WTC11 (cell line): ENCODE data around the gene RASL10A. TPM values are rescaled to one million over a fixed set of nuclear protein-coding genes. Genes with fewer than 3 reads are reported as not detected.
A peak's percentile ranks its signal among the peaks of the same experiment; 100 is the strongest.

Experiments used
- ATAC-seq: fragments of 200-7000 bp; cut with Tn5 transposase; 2 replicates; pipeline ENCODE4 v1.10.0; 2021; ENCODE audit warnings: mild to moderate bottlenecking, moderate library complexity
- CTCF ChIA-PET: fragments of 300-600 bp; sonication (Branson Sonifier 250); formaldehyde crosslinking; loops from one replicate; lab custom pipeline; 2021; ENCODE audit warnings: antibody characterized with exemption; lab: Charles Lee
- POLR2A ChIA-PET: fragments of 350-600 bp; sonication (Branson Sonifier 250); formaldehyde crosslinking; loops from one replicate; lab custom pipeline; 2021; ENCODE audit warnings: antibody characterized with exemption; lab: Charles Lee
- DNase-seq: peaks from one replicate; pipeline ENCODE4 v3.0.0; 2021; ENCODE audit warnings: low spot score
- H3K27ac Mint-ChIP-seq: 2 replicates; pipeline ENCODE4 v1.8.0; 2021; ENCODE audit warnings: mixed read lengths
- H3K27me3 Mint-ChIP-seq: 2 replicates; pipeline ENCODE4 v1.8.0; 2021; ENCODE audit warnings: low read depth, mild to moderate bottlenecking, moderate library complexity, mixed read lengths
- H3K36me3 Mint-ChIP-seq: 2 replicates; pipeline ENCODE4 v1.8.0; 2021; ENCODE audit warnings: mixed read lengths
- H3K4me1 Mint-ChIP-seq: 2 replicates; pipeline ENCODE4 v1.8.0; 2022; ENCODE audit warnings: mixed read lengths
- H3K4me3 Mint-ChIP-seq: 2 replicates; pipeline ENCODE4 v1.8.0; 2021; ENCODE audit warnings: mild to moderate bottlenecking, moderate library complexity, mixed read lengths
- H3K9me3 Mint-ChIP-seq: 2 replicates; pipeline ENCODE4 v1.8.0; 2021; ENCODE audit warnings: mixed read lengths
- CREM ChIP-seq: sonication (generic); formaldehyde crosslinking; IDR thresholded peaks from 2 replicates; pipeline ENCODE4 v1.8.1; 2022; ENCODE audit warnings: mild to moderate bottlenecking, missing genetic modification reagents, moderate library complexity
- ELF4 ChIP-seq: sonication (generic); formaldehyde crosslinking; IDR thresholded peaks from 2 replicates; pipeline ENCODE4 v1.8.1; 2022; ENCODE audit warnings: low read depth, mild to moderate bottlenecking, moderate library complexity, missing genetic modification reagents
- EMX1 ChIP-seq: fragments of 250-450 bp; sonication (Bioruptor Pico); IDR thresholded peaks from 2 replicates; pipeline ENCODE4 v1.8.0; 2021; ENCODE audit warnings: mild to moderate bottlenecking
- ETV6 ChIP-seq: sonication (generic); formaldehyde crosslinking; IDR thresholded peaks from 2 replicates; pipeline ENCODE4 v1.8.1; 2022; ENCODE audit warnings: mild to moderate bottlenecking, missing genetic modification reagents
- FOXP1 ChIP-seq: sonication (generic); formaldehyde crosslinking; IDR thresholded peaks from 2 replicates; pipeline ENCODE4 v1.8.0; 2022; ENCODE audit warnings: missing genetic modification reagents, mild to moderate bottlenecking, moderate library complexity, borderline replicate concordance
- FOXP4 ChIP-seq: sonication (generic); formaldehyde crosslinking; IDR thresholded peaks from 2 replicates; pipeline ENCODE4 v1.8.0; 2022; ENCODE audit warnings: mild to moderate bottlenecking, missing genetic modification reagents
- GABPB1 ChIP-seq: sonication (generic); formaldehyde crosslinking; IDR thresholded peaks from 2 replicates; pipeline ENCODE4 v1.8.1; 2023; ENCODE audit warnings: mild to moderate bottlenecking, missing genetic modification reagents
- MLX ChIP-seq: sonication (generic); formaldehyde crosslinking; IDR thresholded peaks from 2 replicates; pipeline ENCODE4 v1.8.1; 2023; ENCODE audit warnings: mild to moderate bottlenecking, missing genetic modification reagents, moderate library complexity
- MYBL2 ChIP-seq: sonication (generic); formaldehyde crosslinking; IDR thresholded peaks from 2 replicates; pipeline ENCODE4 v1.8.1; 2023; ENCODE audit warnings: mild to moderate bottlenecking, moderate library complexity, missing genetic modification reagents
- NR2C2 ChIP-seq: sonication (generic); formaldehyde crosslinking; IDR thresholded peaks from 2 replicates; pipeline ENCODE4 v1.8.0; 2022; ENCODE audit warnings: mild to moderate bottlenecking, missing genetic modification reagents
- SOX15 ChIP-seq: fragments of 250-450 bp; sonication (Bioruptor Pico); IDR thresholded peaks from 2 replicates; pipeline ENCODE4 v1.9.0; 2021; ENCODE audit warnings: mild to moderate bottlenecking
- SP1 ChIP-seq: sonication (generic); formaldehyde crosslinking; conservative IDR thresholded peaks from 2 replicates; pipeline ENCODE4 v1.8.1; 2022; ENCODE audit warnings: missing genetic modification reagents
- ZBTB43 ChIP-seq: sonication (generic); formaldehyde crosslinking; IDR thresholded peaks from 2 replicates; pipeline ENCODE4 v1.8.1; 2023; ENCODE audit warnings: mild to moderate bottlenecking, missing genetic modification reagents
- ZNF121 ChIP-seq: sonication (generic); formaldehyde crosslinking; IDR thresholded peaks from 2 replicates; pipeline ENCODE4 v1.8.0; 2023; ENCODE audit warnings: missing genetic modification reagents
- ZNF219 ChIP-seq: sonication (generic); formaldehyde crosslinking; IDR thresholded peaks from 2 replicates; pipeline ENCODE4 v1.8.0; 2023; ENCODE audit warnings: missing genetic modification reagents, mild to moderate bottlenecking, borderline replicate concordance
- ZNF317 ChIP-seq: sonication (generic); formaldehyde crosslinking; IDR thresholded peaks from 2 replicates; pipeline ENCODE4 v1.8.1; 2023; ENCODE audit warnings: low read depth, mild to moderate bottlenecking, moderate library complexity, missing genetic modification reagents, borderline replicate concordance
- ZNF423 ChIP-seq: fragments of 250-450 bp; sonication (Bioruptor Pico); IDR thresholded peaks from 2 replicates; pipeline ENCODE4 v2.1.2; 2022; ENCODE audit warnings: mild to moderate bottlenecking, moderate library complexity
- total RNA-seq: library from RNA; stranded (reverse); gene quantifications from 3 replicates; pipeline ENCODE4 v1.2.3, GENCODE V29; 2021
- TF ChIP-seq, protein P1 (sequence below): fragments of 250-450 bp; sonication (Bioruptor Pico); IDR thresholded peaks from 2 replicates; pipeline ENCODE4 v1.9.0; 2021; ENCODE audit warnings: moderate library complexity, mild to moderate bottlenecking, inconsistent platforms, borderline replicate concordance
- TF ChIP-seq, protein P2 (sequence below): sonication (generic); formaldehyde crosslinking; IDR thresholded peaks from 2 replicates; pipeline ENCODE4 v1.8.1; 2022; ENCODE audit warnings: mild to moderate bottlenecking, moderate library complexity, missing genetic modification reagents
- TF ChIP-seq, protein P3 (sequence below): sonication (generic); formaldehyde crosslinking; IDR thresholded peaks from 2 replicates; pipeline ENCODE4 v1.8.1; 2023; ENCODE audit warnings: mild to moderate bottlenecking, moderate library complexity, missing genetic modification reagents
- TF ChIP-seq, protein P4 (sequence below): fragments of 200-600 bp; IDR thresholded peaks from 2 replicates; pipeline ENCODE4 v1.8.0; 2022; ENCODE audit warnings: antibody characterized with exemption

Gene RASL10A
- total RNA-seq, 1 experiment from 2014 or later, result 1.6 TPM

GRCh38 chr22:29306835-29307595, 8.5 kb downstream of the RASL10A start (continued):
- peak; percentile 55; the same call in 1 of the 2 replicates for TF ChIP-seq SP1 (CRISPR knock-in tag)
- TF ChIP-seq, protein P1, sequence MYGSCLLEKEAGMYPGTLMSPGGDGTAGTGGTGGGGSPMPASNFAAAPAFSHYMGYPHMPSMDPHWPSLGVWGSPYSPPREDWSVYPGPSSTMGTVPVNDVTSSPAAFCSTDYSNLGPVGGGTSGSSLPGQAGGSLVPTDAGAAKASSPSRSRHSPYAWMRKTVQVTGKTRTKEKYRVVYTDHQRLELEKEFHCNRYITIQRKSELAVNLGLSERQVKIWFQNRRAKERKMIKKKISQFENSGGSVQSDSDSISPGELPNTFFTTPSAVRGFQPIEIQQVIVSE (CRISPR knock-in tag), result no peak
- TF ChIP-seq ZNF317 (CRISPR knock-in tag), result 0 out of 2 replicates have a peak, but pooled peaks have one; percentile 7
- TF ChIP-seq ELF4 (CRISPR knock-in tag), result 0 out of 2 replicates have a peak, but pooled peaks have one; percentile 71
- TF ChIP-seq, protein P2, sequence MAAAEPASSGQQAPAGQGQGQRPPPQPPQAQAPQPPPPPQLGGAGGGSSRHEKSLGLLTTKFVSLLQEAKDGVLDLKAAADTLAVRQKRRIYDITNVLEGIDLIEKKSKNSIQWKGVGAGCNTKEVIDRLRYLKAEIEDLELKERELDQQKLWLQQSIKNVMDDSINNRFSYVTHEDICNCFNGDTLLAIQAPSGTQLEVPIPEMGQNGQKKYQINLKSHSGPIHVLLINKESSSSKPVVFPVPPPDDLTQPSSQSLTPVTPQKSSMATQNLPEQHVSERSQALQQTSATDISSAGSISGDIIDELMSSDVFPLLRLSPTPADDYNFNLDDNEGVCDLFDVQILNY (CRISPR knock-in tag), result peak; percentile 75; the same call in 1 of the 2 replicates
- no peak for TF ChIP-seq ZNF219 (CRISPR knock-in tag)
- no peak for TF ChIP-seq MYBL2 (CRISPR knock-in tag)
- no peak for TF ChIP-seq NR2C2
- TF ChIP-seq, all 79 proteins: peak for 8

- ChIA-PET CTCF (interaction anchor here (0.8 to 2.0 kb wide), 11 partner anchors 9 to 152 kb away, joined by 3 to 5 read pairs (median 4); partner anchors contain the start of genes EMID1 and RASL10A), POLR2A (interaction anchor here (1.9 to 2.0 kb wide), 2 partner anchors 11 to 38 kb away, joined by 5 to 6 read pairs; partner anchors contain the start of gene EWSR1)
- peak within 1 kb of the TSS; percentile 84 for H3K4me3 Mint-ChIP-seq
- peak; percentile 8 for ATAC-seq
- peak within 1 kb of the TSS; percentile 92; the same call in 1 of the 2 replicates for H3K27ac Mint-ChIP-seq
- peaks cover 21% of the 10 kb centered on the region for H3K4me1 Mint-ChIP-seq
- TF ChIP-seq EMX1 (no peak), ETV6 (CRISPR knock-in tag) (0 out of 2 replicates have a peak, but pooled peaks have one; percentile 43), GABPB1 (no peak), MLX (CRISPR knock-in tag) (no peak), FOXP1 (CRISPR knock-in tag) (0 out of 2 replicates have a peak, but pooled peaks have one; percentile 44), ZNF423 (CRISPR knock-in tag) (peak; percentile 98), SOX15 (CRISPR knock-in tag) (no peak), FOXP4 (peak; percentile 56; the same call in 1 of the 2 replicates), ZBTB43 (CRISPR knock-in tag) (0 out of 2 replicates have a peak, but pooled peaks have one; percentile 45), CREM (CRISPR knock-in tag) (0 out of 2 replicates have a peak, but pooled peaks have one; percentile 64), ZNF121 (no peak), SP1 (CRISPR knock-in tag) (0 out of 2 replicates have a peak, but pooled peaks have one; percentile 50)
- TF ChIP-seq, protein P3, sequence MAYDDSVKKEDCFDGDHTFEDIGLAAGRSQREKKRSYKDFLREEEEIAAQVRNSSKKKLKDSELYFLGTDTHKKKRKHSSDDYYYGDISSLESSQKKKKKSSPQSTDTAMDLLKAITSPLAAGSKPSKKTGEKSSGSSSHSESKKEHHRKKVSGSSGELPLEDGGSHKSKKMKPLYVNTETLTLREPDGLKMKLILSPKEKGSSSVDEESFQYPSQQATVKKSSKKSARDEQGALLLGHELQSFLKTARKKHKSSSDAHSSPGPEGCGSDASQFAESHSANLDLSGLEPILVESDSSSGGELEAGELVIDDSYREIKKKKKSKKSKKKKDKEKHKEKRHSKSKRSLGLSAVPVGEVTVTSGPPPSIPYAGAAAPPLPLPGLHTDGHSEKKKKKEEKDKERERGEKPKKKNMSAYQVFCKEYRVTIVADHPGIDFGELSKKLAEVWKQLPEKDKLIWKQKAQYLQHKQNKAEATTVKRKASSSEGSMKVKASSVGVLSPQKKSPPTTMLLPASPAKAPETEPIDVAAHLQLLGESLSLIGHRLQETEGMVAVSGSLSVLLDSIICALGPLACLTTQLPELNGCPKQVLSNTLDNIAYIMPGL, result peak; percentile 56; the same call in 1 of the 2 replicates
- TF ChIP-seq, protein P4, sequence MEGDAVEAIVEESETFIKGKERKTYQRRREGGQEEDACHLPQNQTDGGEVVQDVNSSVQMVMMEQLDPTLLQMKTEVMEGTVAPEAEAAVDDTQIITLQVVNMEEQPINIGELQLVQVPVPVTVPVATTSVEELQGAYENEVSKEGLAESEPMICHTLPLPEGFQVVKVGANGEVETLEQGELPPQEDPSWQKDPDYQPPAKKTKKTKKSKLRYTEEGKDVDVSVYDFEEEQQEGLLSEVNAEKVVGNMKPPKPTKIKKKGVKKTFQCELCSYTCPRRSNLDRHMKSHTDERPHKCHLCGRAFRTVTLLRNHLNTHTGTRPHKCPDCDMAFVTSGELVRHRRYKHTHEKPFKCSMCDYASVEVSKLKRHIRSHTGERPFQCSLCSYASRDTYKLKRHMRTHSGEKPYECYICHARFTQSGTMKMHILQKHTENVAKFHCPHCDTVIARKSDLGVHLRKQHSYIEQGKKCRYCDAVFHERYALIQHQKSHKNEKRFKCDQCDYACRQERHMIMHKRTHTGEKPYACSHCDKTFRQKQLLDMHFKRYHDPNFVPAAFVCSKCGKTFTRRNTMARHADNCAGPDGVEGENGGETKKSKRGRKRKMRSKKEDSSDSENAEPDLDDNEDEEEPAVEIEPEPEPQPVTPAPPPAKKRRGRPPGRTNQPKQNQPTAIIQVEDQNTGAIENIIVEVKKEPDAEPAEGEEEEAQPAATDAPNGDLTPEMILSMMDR, result no peak
- DNase-seq, result peak; percentile 76
- H3K27me3 Mint-ChIP-seq, result peaks cover 4% of the 10 kb centered on the region; the same call in 1 of the 2 replicates
- no peaks in the 10 kb centered on the region for H3K9me3 Mint-ChIP-seq
- H3K36me3 Mint-ChIP-seq, result no peaks in the 10 kb centered on the region
These were observed 9.2 kb downstream of the RASL10A start, which contains the start of gene GAS2L1 for GRCh38 chr22:29306175-29306834. Gene GAS2L1 (plus strand): TSS chr22:29306650. CDS start chr22:29308106, 1,456 bp downstream.
